Adipocyte (in vitro differentiated cells): ENCODE results near the gene UFSP2.

ENCODE experiments used
- DNase-seq: peaks from one replicate; pipeline ENCODE4 v3.0.0-alpha.2; 2015; ENCODE audit warnings: low read depth
- H3K27me3 ChIP-seq: replicated peaks from 2 replicates; pipeline ENCODE4 v1.7.0; 2013; ENCODE audit warnings: mild to moderate bottlenecking, low read length, moderate library complexity; ENCODE audit not compliant: control insufficient read depth, insufficient read depth
- H3K36me3 ChIP-seq: 2 replicates; pipeline ENCODE4 v1.7.0; 2013; ENCODE audit warnings: low read length, mild to moderate bottlenecking, moderate library complexity; ENCODE audit not compliant: control insufficient read depth, insufficient read depth, severe bottlenecking
- H3K4me1 ChIP-seq: 2 replicates; pipeline ENCODE4 v1.7.0; 2013; ENCODE audit warnings: mild to moderate bottlenecking, low read length, moderate library complexity; ENCODE audit not compliant: control insufficient read depth, insufficient read depth
- H3K4me3 ChIP-seq: 2 replicates; pipeline ENCODE4 v1.7.0; 2013; ENCODE audit warnings: mild to moderate bottlenecking, low read length, moderate library complexity
- H3K9ac ChIP-seq: 2 replicates; pipeline ENCODE4 v1.7.0; 2013; ENCODE audit warnings: mild to moderate bottlenecking, low read length, moderate library complexity
- H3K9me3 ChIP-seq: 2 replicates; pipeline ENCODE4 v1.7.0; 2013; ENCODE audit warnings: mild to moderate bottlenecking, low read length, moderate library complexity; ENCODE audit not compliant: control insufficient read depth

UFSP2 gene

GRCh38 chr4:185464887-185465286, 39.1 kb upstream of the UFSP2 start:
- Histone ChIP-seq H3K4me1 (peaks cover 11% of the 10 kb centered on the region), H3K9me3 (no peaks in the 10 kb centered on the region), H3K27me3 (no peaks in the 10 kb centered on the region), H3K4me3 (no peak overlapping the region), H3K9ac (no peak overlapping the region), H3K36me3 (no peaks in the 10 kb centered on the region)
- peak; percentile 30 for DNase-seq

- no peak overlapping the region for H3K4me3 ChIP-seq
- DNase-seq, result no peak
These were observed 38.4 kb upstream of the UFSP2 start for GRCh38 chr4:185464183-185464582.

GRCh38 chr4:185463541-185463940, 37.8 kb upstream of the UFSP2 start:
- H3K36me3 ChIP-seq, result no peaks in the 10 kb centered on the region
- peaks cover 11% of the 10 kb centered on the region for H3K4me1 ChIP-seq
- no peak for DNase-seq

More at GRCh38 chr4:185464183-185464582, 38.4 kb upstream of the UFSP2 start:
- Histone ChIP-seq H3K4me1 (peaks cover 11% of the 10 kb centered on the region), H3K27me3 (no peaks in the 10 kb centered on the region), H3K9me3 (no peaks in the 10 kb centered on the region), H3K36me3 (no peaks in the 10 kb centered on the region), H3K9ac (no peak overlapping the region)

GRCh38 chr4:185461565-185461964, 35.8 kb upstream of the UFSP2 start:
- H3K27me3 ChIP-seq, result no peaks in the 10 kb centered on the region
- H3K36me3 ChIP-seq, result no peaks in the 10 kb centered on the region
- no peak overlapping the region for H3K9ac ChIP-seq
- no peak for DNase-seq
- no peak overlapping the region for H3K4me3 ChIP-seq
- peaks cover 1% of the 10 kb centered on the region for H3K4me1 ChIP-seq
- H3K9me3 ChIP-seq, result no peaks in the 10 kb centered on the region

More at GRCh38 chr4:185463541-185463940, 37.8 kb upstream of the UFSP2 start:
- Histone ChIP-seq H3K9ac (no peak overlapping the region), H3K9me3 (no peaks in the 10 kb centered on the region), H3K27me3 (no peaks in the 10 kb centered on the region), H3K4me3 (no peak overlapping the region)

- no peaks in the 10 kb centered on the region for H3K9me3 ChIP-seq
- no peak overlapping the region for H3K4me3 ChIP-seq
- no peaks in the 10 kb centered on the region for H3K27me3 ChIP-seq
- H3K9ac ChIP-seq, result no peak overlapping the region
- H3K4me1 ChIP-seq, result no peaks in the 10 kb centered on the region
- no peak for DNase-seq
- H3K36me3 ChIP-seq, result no peaks in the 10 kb centered on the region
These were observed 31.4 kb upstream of the UFSP2 start for GRCh38 chr4:185457136-185457535.

GRCh38 chr4:185456131-185456530, 30.4 kb upstream of the UFSP2 start:
- H3K9me3 ChIP-seq, result no peaks in the 10 kb centered on the region
- H3K27me3 ChIP-seq, result no peaks in the 10 kb centered on the region
- no peak overlapping the region for H3K4me3 ChIP-seq
- H3K9ac ChIP-seq, result no peak overlapping the region
- no peak for DNase-seq
- no peaks in the 10 kb centered on the region for H3K4me1 ChIP-seq
- H3K36me3 ChIP-seq, result no peaks in the 10 kb centered on the region

GRCh38 chr4:185445209-185445608, 19.4 kb upstream of the UFSP2 start:
- H3K9me3 ChIP-seq, result no peaks in the 10 kb centered on the region
- no peaks in the 10 kb centered on the region for H3K36me3 ChIP-seq
- no peak for DNase-seq
- no peaks in the 10 kb centered on the region for H3K27me3 ChIP-seq
- H3K4me1 ChIP-seq, result no peaks in the 10 kb centered on the region
- no peak overlapping the region for H3K9ac ChIP-seq
- H3K4me3 ChIP-seq, result no peak overlapping the region

GRCh38 chr4:185441479-185441878, 15.7 kb upstream of the UFSP2 start:
- Histone ChIP-seq H3K27me3 (no peaks in the 10 kb centered on the region), H3K4me3 (no peak overlapping the region), H3K36me3 (no peaks in the 10 kb centered on the region), H3K9me3 (no peaks in the 10 kb centered on the region), H3K9ac (no peak overlapping the region), H3K4me1 (no peaks in the 10 kb centered on the region)
- DNase-seq, result no peak

- no peaks in the 10 kb centered on the region for H3K4me1 ChIP-seq
- H3K27me3 ChIP-seq, result no peaks in the 10 kb centered on the region
- no peaks in the 10 kb centered on the region for H3K36me3 ChIP-seq
- DNase-seq, result no peak
- no peaks in the 10 kb centered on the region for H3K9me3 ChIP-seq
- no peak overlapping the region for H3K4me3 ChIP-seq
- H3K9ac ChIP-seq, result no peak overlapping the region
These were observed 12.0 kb upstream of the UFSP2 start for GRCh38 chr4:185437809-185438208.

GRCh38 chr4:185435466-185435865, 9.7 kb upstream of the UFSP2 start:
- Histone ChIP-seq H3K4me3 (no peak overlapping the region), H3K4me1 (no peaks in the 10 kb centered on the region), H3K9ac (no peak overlapping the region), H3K36me3 (no peaks in the 10 kb centered on the region), H3K9me3 (no peaks in the 10 kb centered on the region), H3K27me3 (no peaks in the 10 kb centered on the region)
- DNase-seq, result no peak

GRCh38 chr4:185429660-185430059, 3.9 kb upstream of the UFSP2 start:
- H3K4me3 ChIP-seq, result no peak overlapping the region
- H3K4me1 ChIP-seq, result peaks cover 9% of the 10 kb centered on the region
- DNase-seq, result no peak
- H3K9me3 ChIP-seq, result no peaks in the 10 kb centered on the region
- H3K36me3 ChIP-seq, result no peaks in the 10 kb centered on the region
- no peak overlapping the region for H3K9ac ChIP-seq
- no peaks in the 10 kb centered on the region for H3K27me3 ChIP-seq

- H3K27me3 ChIP-seq, result no peaks in the 10 kb centered on the region
These were observed 1.4 kb upstream of the UFSP2 start for GRCh38 chr4:185426960-185427688.

More at GRCh38 chr4:185426960-185427688, 1.4 kb upstream of the UFSP2 start:
- no peak overlapping the region for H3K4me3 ChIP-seq
- H3K36me3 ChIP-seq, result no peaks in the 10 kb centered on the region
- no peaks in the 10 kb centered on the region for H3K9me3 ChIP-seq
- peaks cover 18% of the 10 kb centered on the region for H3K4me1 ChIP-seq
- no peak for DNase-seq
- no peak overlapping the region for H3K9ac ChIP-seq
